Urinary bladder (tissue), 4 donors: ENCODE results near the gene HMGB1. TPM values are rescaled to one million over a fixed set of nuclear protein-coding genes. Genes with fewer than 3 reads are reported as not detected.
"Not testable (repeated sequence)": the region's sequence is repeated elsewhere in the genome, so short reads cannot be mapped to it uniquely, and the experiment has no call there.

Experiments used
- DNase-seq: peaks from one replicate; pipeline ENCODE4 v3.0.0-alpha.2; 2015; ENCODE audit errors: extremely low spot score
- H3K27ac ChIP-seq: one replicate; pipeline ENCODE4 v1.5.1; 2013; ENCODE audit warnings: low read depth, mild to moderate bottlenecking, moderate library complexity
- H3K36me3 ChIP-seq: one replicate; pipeline ENCODE4 v1.6.1; 2013; ENCODE audit warnings: mild to moderate bottlenecking, moderate library complexity; ENCODE audit not compliant: insufficient read depth
- H3K4me1 ChIP-seq: one replicate; pipeline ENCODE4 v1.6.1; 2013; ENCODE audit warnings: mild to moderate bottlenecking, moderate library complexity; ENCODE audit not compliant: insufficient read depth
- H3K4me3 ChIP-seq: one replicate; pipeline ENCODE4 v1.5.1; 2013; ENCODE audit warnings: low read depth, low read length
- WGBS: extraction: QIAGEN DNeasy Blood & Tissue Kit; methylation state at CpG from one replicate; pipeline ENCODE4 v1.1.7; 2013; 5-methylcytosine and 5-hydroxymethylcytosine counted together
- polyA plus RNA-seq: library from polyadenylated mRNA; stranded (reverse); fragments of 200-250 nt; gene quantifications from one replicate; pipeline ENCODE4 v1.2.3, GENCODE V29; 2013
- total RNA-seq: library from RNA; depleted of rRNA; stranded (reverse); fragments of >200 nt; gene quantifications from one replicate; pipeline ENCODE4 v1.2.3, GENCODE V29; 2014
- donor health status: healthy with polysubstance abuse.
- donor health status: healthy.

Gene HMGB1
- total and polyA plus RNA-seq, 2 donors: 415 to 470 TPM

GRCh38 chr13:30457306-30457891 is 8.3 kb downstream of the HMGB1 start:
- Histone ChIP-seq H3K27ac (no peak overlapping the region), H3K36me3 (no peaks in the 10 kb centered on the region), H3K4me1 (no peaks in the 10 kb centered on the region), H3K4me3 (no peak overlapping the region)
- 94% methylated on average over 3 of the region's 3 CpGs for WGBS
- no peak for DNase-seq

- 52% methylated on average over 3 of the region's 3 CpGs for WGBS
- no peak for DNase-seq
- Histone ChIP-seq H3K27ac (no peak overlapping the region), H3K36me3 (no peaks in the 10 kb centered on the region), H3K4me3 (no peak overlapping the region), H3K4me1 (no peaks in the 10 kb centered on the region)
Observed at GRCh38 chr13:30456290-30456689, 9.4 kb downstream of the HMGB1 start.

- Histone ChIP-seq H3K36me3 (no peaks in the 10 kb centered on the region), H3K4me1 (no peaks in the 10 kb centered on the region), H3K27ac (no peak overlapping the region), H3K4me3 (no peak overlapping the region)
- WGBS: 87% methylated on average over 2 of the region's 2 CpGs
- no peak for DNase-seq
Observed at GRCh38 chr13:30454991-30455390, 10.7 kb downstream of the HMGB1 start.

GRCh38 chr13:30453727-30454126 is 12.0 kb downstream of the HMGB1 start:
- 91% methylated on average over 4 of the region's 4 CpGs for WGBS
- no peak overlapping the region for H3K4me3 ChIP-seq
- no peak overlapping the region for H3K27ac ChIP-seq
- H3K36me3 ChIP-seq: no peaks in the 10 kb centered on the region
- DNase-seq: no peak
- H3K4me1 ChIP-seq: no peaks in the 10 kb centered on the region

- H3K4me3 ChIP-seq, H3K36me3 ChIP-seq, DNase-seq, H3K27ac ChIP-seq, H3K4me1 ChIP-seq: not testable (repeated sequence)
- 92% methylated on average over 12 of the region's 12 CpGs for WGBS
Observed at GRCh38 chr13:30451476-30451875, 14.3 kb downstream of the HMGB1 start.

- H3K27ac ChIP-seq: no peak overlapping the region
- 98% methylated on average over 2 of the region's 2 CpGs for WGBS
- DNase-seq: no peak
Observed at GRCh38 chr13:30450066-30450465, 15.7 kb downstream of the HMGB1 start.

GRCh38 chr13:30448441-30448840 is 17.3 kb downstream of the HMGB1 start:
- WGBS: 96% methylated on average over 4 of the region's 4 CpGs
- Histone ChIP-seq H3K4me3 (no peak overlapping the region), H3K27ac (no peak overlapping the region), H3K36me3 (no peaks in the 10 kb centered on the region), H3K4me1 (no peaks in the 10 kb centered on the region)
- no peak for DNase-seq

More at GRCh38 chr13:30450066-30450465, 15.7 kb downstream of the HMGB1 start:
- Histone ChIP-seq H3K36me3 (no peaks in the 10 kb centered on the region), H3K4me3 (no peak overlapping the region), H3K4me1 (no peaks in the 10 kb centered on the region)

GRCh38 chr13:30446126-30446500 is 19.6 kb downstream of the HMGB1 start:
- Histone ChIP-seq H3K36me3 (no peaks in the 10 kb centered on the region), H3K4me1 (no peaks in the 10 kb centered on the region), H3K4me3 (peak overlapping the region; percentile 20), H3K27ac (peak overlapping the region; percentile 42)
- WGBS: 42% methylated on average over 7 of the region's 7 CpGs
- no peak for DNase-seq

- Histone ChIP-seq H3K27ac (no peak overlapping the region), H3K4me1 (no peaks in the 10 kb centered on the region), H3K36me3 (no peaks in the 10 kb centered on the region), H3K4me3 (no peak overlapping the region)
- 97% methylated on average over 12 of the region's 12 CpGs for WGBS
- no peak for DNase-seq
Observed at GRCh38 chr13:30443957-30444404, 21.8 kb downstream of the HMGB1 start.

GRCh38 chr13:30443491-30443890 is 22.2 kb downstream of the HMGB1 start:
- H3K27ac ChIP-seq, H3K4me1 ChIP-seq, H3K4me3 ChIP-seq, H3K36me3 ChIP-seq, DNase-seq: not testable (repeated sequence)
- WGBS: 94% methylated on average over 3 of the region's 3 CpGs

GRCh38 chr13:30442926-30443325 is 22.8 kb downstream of the HMGB1 start:
- Histone ChIP-seq H3K4me1 (no peaks in the 10 kb centered on the region), H3K36me3 (no peaks in the 10 kb centered on the region), H3K27ac (no peak overlapping the region), H3K4me3 (no peak overlapping the region)
- WGBS: 73% methylated on average over 5 of the region's 5 CpGs
- no peak for DNase-seq

- 67% methylated on average over 8 of the region's 8 CpGs for WGBS
- no peak overlapping the region for H3K27ac ChIP-seq
- H3K36me3 ChIP-seq: no peaks in the 10 kb centered on the region
- H3K4me3 ChIP-seq: no peak overlapping the region
- DNase-seq: no peak
- H3K4me1 ChIP-seq: no peaks in the 10 kb centered on the region
Observed at GRCh38 chr13:30440910-30441703, 24.6 kb downstream of the HMGB1 start.

GRCh38 chr13:30438286-30438685 is 27.4 kb downstream of the HMGB1 start:
- H3K36me3 ChIP-seq: no peaks in the 10 kb centered on the region
- 94% methylated on average over 3 of the region's 3 CpGs for WGBS
- H3K4me1 ChIP-seq: no peaks in the 10 kb centered on the region
- H3K27ac ChIP-seq: no peak overlapping the region
- no peak overlapping the region for H3K4me3 ChIP-seq
- DNase-seq: no peak

GRCh38 chr13:30437177-30437576 is 28.6 kb downstream of the HMGB1 start:
- Histone ChIP-seq H3K4me1 (no peaks in the 10 kb centered on the region), H3K27ac (no peak overlapping the region), H3K4me3 (no peak overlapping the region), H3K36me3 (no peaks in the 10 kb centered on the region)
- DNase-seq: no peak
- WGBS: 75% methylated on average over 8 of the region's 8 CpGs
